Neural cell (in vitro differentiated cells): ENCODE measurements around the gene SCNN1G.

Experiments
- CTCF ChIP-seq: fragments of 450-650 bp; IDR thresholded peaks from 2 replicates; pipeline ENCODE4 v1.5.1; 2014; ENCODE audit warnings: antibody characterized with exemption, mild to moderate bottlenecking, moderate library complexity; ENCODE audit not compliant: poor library complexity, severe bottlenecking
- EP300 ChIP-seq: fragments of 450-650 bp; conservative IDR thresholded peaks from 2 replicates; pipeline ENCODE4 v1.6.1; 2014; ENCODE audit warnings: antibody characterized with exemption, mild to moderate bottlenecking, moderate library complexity; ENCODE audit not compliant: poor library complexity, severe bottlenecking
- POLR2AphosphoS5 ChIP-seq: IDR thresholded peaks from 2 replicates; pipeline ENCODE4 v1.6.1; 2012

GRCh38 chr16:23145186-23145585, 37.4 kb upstream of the SCNN1G start:
- no peak for TF ChIP-seq POLR2AphosphoS5
- no peak for TF ChIP-seq CTCF
- no peak for TF ChIP-seq EP300
